Omental fat pad (tissue), 4 donors: ENCODE data around the gene TDRD7. TPM values are rescaled to one million over a fixed set of nuclear protein-coding genes. Genes with fewer than 3 reads are reported as not detected.

Experiments used
- ATAC-seq: fragments of 150-250 bp; one replicate; pipeline ENCODE4 v1.9.1; 2016; ENCODE audit warnings: mild to moderate bottlenecking, moderate library complexity; ENCODE audit not compliant: low FRiP score
- DNase-seq: peaks from one replicate; pipeline ENCODE4 v3.0.0-alpha.2; 2019; ENCODE audit warnings: low spot score
- total RNA-seq, 4 donors: library from RNA; depleted of rRNA; stranded (reverse); fragments of >200 nt; gene quantifications; one replicate each; pipeline ENCODE4 v1.1.0, GENCODE V29; 2016
- TF ChIP-seq, protein P1 (sequence below), 3 donors: fragments of 450-650 bp; IDR thresholded peaks; one replicate each; pipeline ENCODE4 v1.5.1; 2016 to 2017; ENCODE audit warnings: antibody characterized with exemption in 3 of 3, mild to moderate bottlenecking in 3 of 3, moderate library complexity in 2 of 3

Gene TDRD7
- total RNA-seq, 4 donors from 2014 or later: 8.0 to 18.1 (median 11.1) TPM

- ATAC-seq (no peak), DNase-seq (no peak)
- TF ChIP-seq, protein P1, sequence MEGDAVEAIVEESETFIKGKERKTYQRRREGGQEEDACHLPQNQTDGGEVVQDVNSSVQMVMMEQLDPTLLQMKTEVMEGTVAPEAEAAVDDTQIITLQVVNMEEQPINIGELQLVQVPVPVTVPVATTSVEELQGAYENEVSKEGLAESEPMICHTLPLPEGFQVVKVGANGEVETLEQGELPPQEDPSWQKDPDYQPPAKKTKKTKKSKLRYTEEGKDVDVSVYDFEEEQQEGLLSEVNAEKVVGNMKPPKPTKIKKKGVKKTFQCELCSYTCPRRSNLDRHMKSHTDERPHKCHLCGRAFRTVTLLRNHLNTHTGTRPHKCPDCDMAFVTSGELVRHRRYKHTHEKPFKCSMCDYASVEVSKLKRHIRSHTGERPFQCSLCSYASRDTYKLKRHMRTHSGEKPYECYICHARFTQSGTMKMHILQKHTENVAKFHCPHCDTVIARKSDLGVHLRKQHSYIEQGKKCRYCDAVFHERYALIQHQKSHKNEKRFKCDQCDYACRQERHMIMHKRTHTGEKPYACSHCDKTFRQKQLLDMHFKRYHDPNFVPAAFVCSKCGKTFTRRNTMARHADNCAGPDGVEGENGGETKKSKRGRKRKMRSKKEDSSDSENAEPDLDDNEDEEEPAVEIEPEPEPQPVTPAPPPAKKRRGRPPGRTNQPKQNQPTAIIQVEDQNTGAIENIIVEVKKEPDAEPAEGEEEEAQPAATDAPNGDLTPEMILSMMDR (IDR thresholded peaks at IDR 0.05): no peak
Observed at GRCh38 chr9:97527626-97528528, 116.0 kb downstream of the TDRD7 start.

- no peak for DNase-seq
- peak; percentile 21 for ATAC-seq
Observed at GRCh38 chr9:97528529-97529230, 116.8 kb downstream of the TDRD7 start.

GRCh38 chr9:97529363-97530076 lies 117.6 kb downstream of the TDRD7 start:
- ATAC-seq (peak; percentile 84), DNase-seq (no peak)
- TF ChIP-seq, protein P1 (IDR thresholded peaks at IDR 0.05): no peak

More at GRCh38 chr9:97528529-97529230, 116.8 kb downstream of the TDRD7 start:
- TF ChIP-seq, protein P1 (IDR thresholded peaks at IDR 0.05): no peak

DNA sequence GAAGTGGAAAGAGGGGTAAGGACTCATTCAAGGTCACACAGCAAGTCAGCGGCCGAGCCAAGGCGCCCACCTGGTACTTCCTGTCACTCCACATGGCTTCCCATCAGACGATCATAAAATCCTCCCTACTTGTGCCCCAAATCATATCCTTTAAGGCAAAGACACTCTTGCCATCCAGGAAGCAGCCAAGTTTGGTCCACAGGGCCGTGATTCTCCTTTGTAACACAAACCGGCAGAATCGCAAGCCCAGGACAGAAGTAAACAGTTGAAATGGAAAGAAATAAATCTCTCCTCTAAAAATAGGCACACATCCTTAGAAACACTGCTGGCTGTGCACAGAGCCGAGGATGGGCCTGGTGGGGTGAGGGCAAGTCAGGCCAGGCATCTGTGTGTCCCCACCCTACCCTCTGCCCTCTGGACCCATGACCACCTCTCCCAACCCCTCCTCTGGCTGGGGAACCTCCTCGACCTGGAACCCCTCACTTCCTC lies 120.0 kb downstream of the TDRD7 start:
- TF ChIP-seq, protein P1 (IDR thresholded peaks at IDR 0.05): no peak
- no peak for ATAC-seq
- no peak for DNase-seq

DNA sequence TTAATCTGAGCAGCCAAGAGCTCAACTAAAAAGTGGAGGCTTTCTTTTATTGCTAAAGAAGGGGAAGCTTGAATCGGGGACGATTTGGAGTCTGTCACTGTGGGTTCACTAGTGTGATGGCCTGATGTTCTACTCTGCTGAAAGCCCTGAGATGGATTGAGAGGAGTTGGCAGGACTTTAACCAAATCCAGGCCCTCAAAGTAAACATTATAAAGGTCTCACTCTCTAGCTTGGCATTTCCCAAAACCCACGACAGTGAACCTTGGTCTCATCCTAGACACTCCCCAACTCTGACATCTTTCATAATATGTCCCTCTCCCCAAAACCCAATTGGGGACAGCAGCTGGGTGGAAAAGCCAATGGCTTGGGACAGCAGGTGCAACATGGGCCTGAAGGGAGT lies 122.3 kb downstream of the TDRD7 start:
- DNase-seq (no peak), ATAC-seq (no peak)
- TF ChIP-seq, protein P1 (IDR thresholded peaks at IDR 0.05): no peak

DNA sequence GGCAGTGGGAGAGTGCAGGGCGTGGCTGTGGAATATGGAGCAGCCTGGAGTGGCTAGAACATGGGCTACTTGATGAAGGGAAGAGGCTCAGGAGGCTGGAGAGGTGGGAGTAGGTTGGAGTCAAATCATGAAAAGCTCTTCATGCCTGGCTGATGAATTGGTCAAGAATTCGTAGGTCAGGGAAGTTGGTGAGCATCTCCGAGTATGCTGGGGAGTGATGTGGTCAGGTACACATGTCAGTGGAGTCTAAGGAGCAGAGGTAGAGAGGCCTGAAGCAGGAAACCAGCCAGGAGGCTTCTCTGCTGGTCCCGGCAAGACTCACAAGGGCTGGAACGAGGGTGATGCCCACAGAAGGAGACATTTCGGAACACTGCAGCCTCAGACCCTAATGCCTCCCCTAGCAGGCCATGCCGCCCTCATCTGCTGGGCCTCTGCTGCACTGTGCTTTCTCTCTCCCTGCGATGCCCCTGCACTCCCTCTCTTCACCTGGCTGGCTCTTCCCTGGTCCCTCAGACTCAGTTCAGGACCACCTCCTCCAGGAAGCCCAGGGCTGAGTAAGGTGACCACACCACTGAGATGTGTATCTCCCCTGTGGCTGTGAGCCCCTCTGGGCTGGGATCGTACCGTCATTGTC lies 123.2 kb downstream of the TDRD7 start:
- DNase-seq: no peak
- TF ChIP-seq, protein P1 (IDR thresholded peaks at IDR 0.05): no peak

More for the DNA sequence above, 123.2 kb downstream of the TDRD7 start:
- ATAC-seq: no peak
